HG03064 (cell line): ENCODE measurements around the gene MBNL1.

Experiments used
- ATAC-seq: cut with Tn5 transposase; IDR thresholded peaks from one replicate; pipeline ENCODE4 v1.9.1; 2021; ENCODE audit warnings: low read depth; ENCODE audit not compliant: unreplicated experiment

Gene MBNL1

GRCh38 chr3:152251916-152252315 is 16.8 kb upstream of the MBNL1 start:
- no peak for ATAC-seq

- ATAC-seq: no peak
Observed at GRCh38 chr3:152252755-152253154, 16.0 kb upstream of the MBNL1 start.

- no peak for ATAC-seq
Observed at GRCh38 chr3:152253514-152253913, 15.2 kb upstream of the MBNL1 start.

- ATAC-seq: no peak
Observed at GRCh38 chr3:152254041-152254440, 14.7 kb upstream of the MBNL1 start.

- ATAC-seq: no peak
Observed at GRCh38 chr3:152255290-152255689, 13.4 kb upstream of the MBNL1 start.

GRCh38 chr3:152256851-152257562 is 11.7 kb upstream of the MBNL1 start:
- no peak for ATAC-seq

- peak; percentile 77 for ATAC-seq
Observed at GRCh38 chr3:152257563-152258035, 11.1 kb upstream of the MBNL1 start.

GRCh38 chr3:152258448-152259393 is 10.0 kb upstream of the MBNL1 start:
- no peak for ATAC-seq

GRCh38 chr3:152259468-152259867 is 9.3 kb upstream of the MBNL1 start:
- no peak for ATAC-seq

GRCh38 chr3:152260026-152260425 is 8.7 kb upstream of the MBNL1 start:
- no peak for ATAC-seq

- no peak for ATAC-seq
Observed at GRCh38 chr3:152260529-152260928, 8.2 kb upstream of the MBNL1 start.

- no peak for ATAC-seq
Observed at GRCh38 chr3:152261329-152261728, 7.4 kb upstream of the MBNL1 start.

GRCh38 chr3:152263711-152264110 is 5.0 kb upstream of the MBNL1 start:
- no peak for ATAC-seq

- ATAC-seq: no peak
Observed at GRCh38 chr3:152264378-152264777, 4.4 kb upstream of the MBNL1 start.

- no peak for ATAC-seq
Observed at GRCh38 chr3:152266221-152266995, 2.3 kb upstream of the MBNL1 start.

GRCh38 chr3:152267831-152268554 is 736 bp upstream of the MBNL1 start:
- ATAC-seq: no peak

GRCh38 chr3:152269056-152269830 is 514 bp downstream of the MBNL1 start:
- peak; percentile 50 for ATAC-seq

GRCh38 chr3:152269831-152270734 is 1.4 kb downstream of the MBNL1 start:
- ATAC-seq: no peak
